ENCODE data around the gene SPIN1. TPM values are rescaled to one million over a fixed set of nuclear protein-coding genes. Genes with fewer than 3 reads are reported as not detected.
A peak's percentile ranks its signal among the peaks of the same experiment; 100 is the strongest.

Gene SPIN1
- total RNA-seq, 1 donor from 2014 or later: 29.5 TPM

DNA sequence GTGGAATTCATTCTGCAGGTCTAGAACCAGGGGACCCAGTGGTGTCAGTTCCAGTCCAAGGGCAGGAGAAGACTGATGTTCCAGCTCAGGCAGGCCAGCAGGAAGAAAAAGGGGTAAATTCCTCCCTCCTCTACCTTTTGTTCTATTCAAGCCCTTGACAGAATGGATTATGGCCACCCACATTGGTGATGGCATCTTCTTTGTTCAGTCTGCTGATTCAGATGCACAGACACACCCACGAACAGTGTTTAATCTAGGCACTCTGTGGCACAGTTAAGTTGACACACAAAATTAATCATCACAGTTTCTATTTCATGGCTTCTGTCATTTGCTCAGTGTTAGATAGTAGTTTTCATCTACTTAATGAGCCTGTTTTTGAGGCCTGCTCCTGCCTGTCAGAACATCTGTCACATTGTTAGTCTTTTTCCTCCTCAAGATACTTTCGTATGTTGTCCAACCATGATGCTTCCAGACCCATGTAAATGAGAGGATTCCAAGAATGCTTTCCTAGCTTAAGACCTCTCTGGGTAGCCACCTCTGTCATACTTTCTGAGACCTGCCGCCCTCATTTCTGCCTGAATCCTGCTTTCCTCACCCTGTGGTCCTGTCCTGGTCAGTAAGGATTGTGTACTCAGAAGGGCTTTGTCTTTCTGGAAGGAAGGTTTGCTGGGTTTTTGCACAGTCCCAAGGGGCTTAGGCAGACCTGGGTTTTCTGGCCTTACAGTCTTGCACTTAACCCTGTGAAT, 72.5 kb downstream of the SPIN1 start:
- Mint-ChIP-seq H3K9me3 (peaks cover 3% of the 10 kb centered on the region), H3K27me3 (no peaks in the 10 kb centered on the region), H3K4me3 (no peak overlapping the region), H3K36me3 (ENCODE audit: low read depth) (peaks cover 17% of the 10 kb centered on the region), H3K4me1 (peaks cover 15% of the 10 kb centered on the region), H3K27ac (peak overlapping the region; percentile 18)
- intact Hi-C loops (cut with micrococcal nuclease): loop anchor here (2.0 kb wide), 1 partner anchor 16 kb away; no protein-coding TSS in a partner anchor
- no peak for DNase-seq

DNA sequence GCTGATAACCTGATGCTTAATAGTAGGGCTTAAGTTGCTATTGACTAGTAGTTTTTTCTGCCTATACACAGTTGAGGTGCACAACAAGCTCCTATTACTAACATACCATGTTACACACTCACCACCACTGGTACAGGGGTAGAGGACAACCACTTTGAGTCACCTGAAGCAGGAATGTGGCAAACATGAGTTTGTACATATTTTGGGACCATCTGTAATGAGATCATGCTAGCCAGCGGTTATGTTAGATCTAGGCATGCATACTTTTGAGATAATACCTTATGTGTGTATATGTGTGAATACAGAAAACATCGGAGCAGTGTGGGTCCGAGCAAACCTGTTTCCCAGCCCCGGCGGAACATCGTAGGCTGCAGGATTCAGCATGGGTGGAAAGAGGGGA, 73.9 kb downstream of the SPIN1 start:
- intact Hi-C loops (cut with micrococcal nuclease): no loop called here
- peaks cover 3% of the 10 kb centered on the region for H3K9me3 Mint-ChIP-seq
- DNase-seq: no peak
- H3K4me3 Mint-ChIP-seq: no peak overlapping the region
- peaks cover 13% of the 10 kb centered on the region for H3K36me3 Mint-ChIP-seq (ENCODE audit: low read depth)
- no peak overlapping the region for H3K27ac Mint-ChIP-seq
- H3K27me3 Mint-ChIP-seq: no peaks in the 10 kb centered on the region
- peaks cover 15% of the 10 kb centered on the region for H3K4me1 Mint-ChIP-seq

GRCh38 chr9:88464851-88465250, 76.6 kb downstream of the SPIN1 start:
- H3K36me3 Mint-ChIP-seq (ENCODE audit: low read depth): peaks cover 32% of the 10 kb centered on the region
- DNase-seq: no peak
- intact Hi-C loops (cut with micrococcal nuclease): no loop called here
- no peak overlapping the region for H3K27ac Mint-ChIP-seq
- no peaks in the 10 kb centered on the region for H3K27me3 Mint-ChIP-seq
- no peak overlapping the region for H3K4me3 Mint-ChIP-seq
- peaks cover 15% of the 10 kb centered on the region for H3K4me1 Mint-ChIP-seq
- peaks cover 3% of the 10 kb centered on the region for H3K9me3 Mint-ChIP-seq

DNA sequence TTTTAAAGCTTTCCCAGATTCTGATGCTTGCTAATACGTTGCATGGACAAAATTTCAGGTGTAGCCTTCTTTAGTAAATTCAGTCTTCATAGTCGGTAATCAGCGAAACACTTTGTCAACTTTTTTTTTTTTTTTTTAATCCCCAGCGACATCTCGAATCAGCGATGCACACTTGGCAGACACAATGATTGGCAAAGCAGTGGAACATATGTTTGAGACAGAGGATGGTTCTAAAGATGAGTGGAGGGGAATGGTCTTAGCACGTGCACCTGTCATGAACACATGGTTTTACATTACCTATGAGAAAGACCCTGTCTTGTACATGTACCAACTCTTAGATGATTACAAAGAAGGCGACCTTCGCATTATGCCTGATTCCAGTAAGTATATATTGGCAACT, 80.0 kb downstream of the SPIN1 start:
- DNase-seq: no peak
- peaks cover 37% of the 10 kb centered on the region for H3K36me3 Mint-ChIP-seq (ENCODE audit: low read depth)
- intact Hi-C loops (cut with micrococcal nuclease): no loop called here
- no peak overlapping the region for H3K4me3 Mint-ChIP-seq
- H3K27me3 Mint-ChIP-seq: no peaks in the 10 kb centered on the region
- H3K27ac Mint-ChIP-seq: no peak overlapping the region
- peaks cover 3% of the 10 kb centered on the region for H3K9me3 Mint-ChIP-seq
- H3K4me1 Mint-ChIP-seq: peaks cover 3% of the 10 kb centered on the region

- H3K9me3 Mint-ChIP-seq: no peaks in the 10 kb centered on the region
- no peak overlapping the region for H3K4me3 Mint-ChIP-seq
- intact Hi-C loops (cut with micrococcal nuclease): loop anchor here (1.0 to 10.0 kb wide), 5 partner anchors 16 to 472 kb away; partner anchors contain the start of gene SPIN1
- peak; percentile 58 for DNase-seq
- peak overlapping the region; percentile 79 for H3K27ac Mint-ChIP-seq
- no peaks in the 10 kb centered on the region for H3K27me3 Mint-ChIP-seq
- peaks cover 15% of the 10 kb centered on the region for H3K4me1 Mint-ChIP-seq
- H3K36me3 Mint-ChIP-seq (ENCODE audit: low read depth): peaks cover 21% of the 10 kb centered on the region
Measured at GRCh38 chr9:88476491-88477271, 88.4 kb downstream of the SPIN1 start.

- Mint-ChIP-seq H3K27ac (peak overlapping the region; percentile 79), H3K36me3 (ENCODE audit: low read depth) (peaks cover 18% of the 10 kb centered on the region), H3K4me3 (no peak overlapping the region), H3K9me3 (no peaks in the 10 kb centered on the region), H3K27me3 (no peaks in the 10 kb centered on the region), H3K4me1 (peaks cover 15% of the 10 kb centered on the region)
- DNase-seq: no peak
- intact Hi-C loops (cut with micrococcal nuclease): loop anchor here (1.0 to 10.0 kb wide), 5 partner anchors 17 to 473 kb away; partner anchors contain the start of gene SPIN1
Measured at GRCh38 chr9:88477300-88477751, 89.1 kb downstream of the SPIN1 start.

- H3K36me3 Mint-ChIP-seq (ENCODE audit: low read depth): peaks cover 21% of the 10 kb centered on the region
- no peak overlapping the region for H3K4me3 Mint-ChIP-seq
- no peak for DNase-seq
- H3K27ac Mint-ChIP-seq: no peak overlapping the region
- intact Hi-C loops (cut with micrococcal nuclease): loop anchor here (10.0 kb wide), 1 partner anchor 473 kb away; no protein-coding TSS in a partner anchor
- no peaks in the 10 kb centered on the region for H3K27me3 Mint-ChIP-seq
- peaks cover 15% of the 10 kb centered on the region for H3K4me1 Mint-ChIP-seq
- no peaks in the 10 kb centered on the region for H3K9me3 Mint-ChIP-seq
Measured at GRCh38 chr9:88478246-88478645, 90.0 kb downstream of the SPIN1 start.

- Mint-ChIP-seq H3K4me1 (peaks cover 7% of the 10 kb centered on the region), H3K4me3 (no peak overlapping the region), H3K36me3 (ENCODE audit: low read depth) (peaks cover 6% of the 10 kb centered on the region), H3K27ac (no peak overlapping the region), H3K27me3 (no peaks in the 10 kb centered on the region), H3K9me3 (no peaks in the 10 kb centered on the region)
- no peak for DNase-seq
- intact Hi-C loops (cut with micrococcal nuclease): no loop called here
Measured at GRCh38 chr9:88481933-88482332, 93.7 kb downstream of the SPIN1 start.

- Mint-ChIP-seq H3K9me3 (no peaks in the 10 kb centered on the region), H3K4me1 (no peaks in the 10 kb centered on the region), H3K27ac (no peak overlapping the region), H3K36me3 (ENCODE audit: low read depth) (no peaks in the 10 kb centered on the region), H3K4me3 (no peak overlapping the region), H3K27me3 (no peaks in the 10 kb centered on the region)
- DNase-seq: no peak
- intact Hi-C loops (cut with micrococcal nuclease): no loop called here
Measured at GRCh38 chr9:88488166-88488565, 99.9 kb downstream of the SPIN1 start.

GRCh38 chr9:88494983-88495721, 106.9 kb downstream of the SPIN1 start:
- Mint-ChIP-seq H3K36me3 (ENCODE audit: low read depth) (no peaks in the 10 kb centered on the region), H3K9me3 (no peaks in the 10 kb centered on the region), H3K4me1 (no peaks in the 10 kb centered on the region), H3K4me3 (no peak overlapping the region), H3K27me3 (peaks cover 2% of the 10 kb centered on the region), H3K27ac (no peak overlapping the region)
- intact Hi-C loops (cut with micrococcal nuclease): no loop called here
- no peak for DNase-seq

GRCh38 chr9:88497224-88497623, 109.0 kb downstream of the SPIN1 start:
- Mint-ChIP-seq H3K4me3 (no peak overlapping the region), H3K4me1 (no peaks in the 10 kb centered on the region), H3K9me3 (no peaks in the 10 kb centered on the region), H3K27ac (no peak overlapping the region), H3K27me3 (peaks cover 2% of the 10 kb centered on the region), H3K36me3 (ENCODE audit: low read depth) (no peaks in the 10 kb centered on the region)
- DNase-seq: no peak
- intact Hi-C loops (cut with micrococcal nuclease): no loop called here

DNA sequence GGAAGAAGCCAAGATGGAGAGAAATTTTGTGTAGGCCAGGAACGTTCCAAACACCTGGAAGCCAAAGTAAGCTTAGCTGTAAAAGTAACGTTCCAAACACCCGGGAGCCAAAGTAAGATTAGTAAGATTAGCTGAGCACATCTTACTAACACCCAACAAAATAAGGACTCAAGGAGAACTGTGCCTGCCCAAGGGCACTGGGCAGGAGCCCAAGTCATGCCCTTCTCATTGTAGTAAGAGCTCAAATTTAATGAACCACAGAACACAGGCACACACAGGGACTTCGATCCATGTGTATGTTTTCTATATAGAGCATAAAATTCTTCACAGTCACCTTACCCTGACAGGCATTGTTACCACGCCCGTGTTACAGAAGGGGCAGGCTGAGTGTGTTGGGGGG, 110.6 kb downstream of the SPIN1 start:
- DNase-seq: no peak
- H3K4me3 Mint-ChIP-seq: no peak overlapping the region
- H3K4me1 Mint-ChIP-seq: no peaks in the 10 kb centered on the region
- intact Hi-C loops (cut with micrococcal nuclease): no loop called here
- no peaks in the 10 kb centered on the region for H3K36me3 Mint-ChIP-seq (ENCODE audit: low read depth)
- peaks cover 2% of the 10 kb centered on the region for H3K27me3 Mint-ChIP-seq
- no peak overlapping the region for H3K27ac Mint-ChIP-seq
- H3K9me3 Mint-ChIP-seq: no peaks in the 10 kb centered on the region

- DNase-seq: no peak
- Mint-ChIP-seq H3K4me3 (no peak overlapping the region), H3K36me3 (ENCODE audit: low read depth) (no peaks in the 10 kb centered on the region), H3K4me1 (no peaks in the 10 kb centered on the region), H3K27ac (no peak overlapping the region), H3K27me3 (peaks cover 2% of the 10 kb centered on the region), H3K9me3 (no peaks in the 10 kb centered on the region)
- intact Hi-C loops (cut with micrococcal nuclease): no loop called here
Measured at GRCh38 chr9:88501086-88501485, 112.8 kb downstream of the SPIN1 start.

All from activated CD4-positive, alpha-beta T cell treated with anti-CD3 and anti-CD28 coated beads, Interleukin-2, amount 10 ng/mL, durations not matched to agents 24 days and 14 days (primary cell).